ENCODE measurements around the gene AKAP8L.

DNA sequence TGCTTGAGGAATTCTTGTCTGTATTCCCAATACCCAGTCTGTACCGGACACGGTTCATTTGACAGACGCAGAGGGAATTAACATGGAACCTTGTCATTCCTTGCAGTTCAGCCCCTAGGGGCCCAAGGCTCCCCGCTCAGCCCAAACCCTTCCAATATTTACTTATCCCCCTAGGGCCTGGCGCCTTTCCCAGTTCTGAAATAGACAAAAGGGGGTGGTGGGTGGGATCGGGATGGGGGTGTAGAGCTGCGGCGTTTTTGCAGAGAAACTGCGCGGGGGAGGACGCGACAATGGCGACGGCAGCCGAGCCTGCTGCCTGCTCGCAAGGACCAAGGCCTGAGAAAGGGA is 583 bp downstream of the AKAP8L start:
- TF ChIP-seq, protein P1, sequence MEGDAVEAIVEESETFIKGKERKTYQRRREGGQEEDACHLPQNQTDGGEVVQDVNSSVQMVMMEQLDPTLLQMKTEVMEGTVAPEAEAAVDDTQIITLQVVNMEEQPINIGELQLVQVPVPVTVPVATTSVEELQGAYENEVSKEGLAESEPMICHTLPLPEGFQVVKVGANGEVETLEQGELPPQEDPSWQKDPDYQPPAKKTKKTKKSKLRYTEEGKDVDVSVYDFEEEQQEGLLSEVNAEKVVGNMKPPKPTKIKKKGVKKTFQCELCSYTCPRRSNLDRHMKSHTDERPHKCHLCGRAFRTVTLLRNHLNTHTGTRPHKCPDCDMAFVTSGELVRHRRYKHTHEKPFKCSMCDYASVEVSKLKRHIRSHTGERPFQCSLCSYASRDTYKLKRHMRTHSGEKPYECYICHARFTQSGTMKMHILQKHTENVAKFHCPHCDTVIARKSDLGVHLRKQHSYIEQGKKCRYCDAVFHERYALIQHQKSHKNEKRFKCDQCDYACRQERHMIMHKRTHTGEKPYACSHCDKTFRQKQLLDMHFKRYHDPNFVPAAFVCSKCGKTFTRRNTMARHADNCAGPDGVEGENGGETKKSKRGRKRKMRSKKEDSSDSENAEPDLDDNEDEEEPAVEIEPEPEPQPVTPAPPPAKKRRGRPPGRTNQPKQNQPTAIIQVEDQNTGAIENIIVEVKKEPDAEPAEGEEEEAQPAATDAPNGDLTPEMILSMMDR (IDR thresholded peaks at IDR 0.05 in 2 of 3, conservative IDR thresholded peaks at IDR 0.05 in 1 of 3; ENCODE audit: control insufficient read depth in 2 of 3, extremely low read depth in 1 of 3, insufficient read depth in 1 of 3, low read depth in 3 of 3, low read length in 3 of 3), result no peak
- TF ChIP-seq SMC3 (IDR thresholded peaks at IDR 0.05; ENCODE audit: borderline replicate concordance, low read length) (no peak), PML (IDR thresholded peaks at IDR 0.05; ENCODE audit: low read length) (no peak)
